T47D (cell line): ENCODE results near the gene RUNX1.

ENCODE experiments used
- DNase-seq, 2 experiments: peaks; one replicate each; pipeline versions ENCODE4 v3.0.0 to v3.0.0-alpha.2; 2011 to 2012; ENCODE audit warnings: low read depth in 1 of 2, low spot score in 1 of 2
- JUND ChIP-seq: IDR thresholded peaks from 2 replicates; pipeline ENCODE4 v1.6.1; 2012; ENCODE audit warnings: low read depth
- in situ Hi-C: cut with HindIII; loops from 2 replicates; pipeline ENCODE4 v1.10.0; 2016; ENCODE audit warnings: low sequenced_read_pairs, low pct_unique_long_range_greater_than_20kb

The RUNX1 gene

DNA sequence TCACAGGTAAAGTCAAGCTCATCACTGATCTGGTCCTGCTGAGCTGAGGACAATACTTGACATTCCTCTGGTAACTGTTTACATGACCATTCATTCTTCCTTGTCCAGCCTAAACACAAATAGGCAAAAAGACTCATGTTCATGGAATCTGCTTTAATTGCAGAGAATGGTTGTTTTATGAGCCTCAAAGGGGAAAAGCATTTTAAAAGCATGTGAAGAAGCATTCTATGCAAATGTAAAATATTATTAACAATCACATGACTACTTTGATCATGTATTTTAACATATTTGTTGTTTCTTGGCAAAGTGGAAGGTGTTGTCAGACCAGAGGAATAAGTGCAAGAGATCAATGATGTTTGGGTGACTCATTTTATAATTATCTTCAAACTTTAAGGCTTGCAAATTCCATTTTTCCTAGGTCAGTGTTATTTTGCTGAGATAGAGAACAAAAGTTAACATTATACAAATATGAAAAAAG lies 133.7 kb downstream of the RUNX1 start:
- in situ Hi-C loops = no loop called here
- DNase-seq = no peak
- TF ChIP-seq JUND = no peak

DNA sequence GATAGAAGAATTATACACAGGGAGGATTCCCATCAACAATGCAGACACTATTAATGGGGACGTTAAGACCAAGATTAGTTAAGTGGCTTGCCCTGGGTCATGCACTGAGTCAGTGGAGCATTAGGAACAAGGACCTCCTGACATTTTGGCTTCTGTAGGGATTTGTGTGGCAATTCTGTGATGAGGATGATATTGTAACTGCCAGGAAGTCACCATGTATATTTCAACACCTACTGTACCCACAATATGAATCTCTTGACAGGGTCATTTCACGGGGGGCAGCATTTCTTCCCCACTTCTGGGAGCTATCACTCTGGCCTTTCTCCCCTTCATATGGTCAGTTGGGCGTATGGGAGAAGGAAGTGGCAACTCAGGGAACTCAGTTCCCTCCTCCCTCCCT lies 134.9 kb downstream of the RUNX1 start:
- no peak for TF ChIP-seq JUND
- no peak for DNase-seq
- in situ Hi-C loops = no loop called here

DNA sequence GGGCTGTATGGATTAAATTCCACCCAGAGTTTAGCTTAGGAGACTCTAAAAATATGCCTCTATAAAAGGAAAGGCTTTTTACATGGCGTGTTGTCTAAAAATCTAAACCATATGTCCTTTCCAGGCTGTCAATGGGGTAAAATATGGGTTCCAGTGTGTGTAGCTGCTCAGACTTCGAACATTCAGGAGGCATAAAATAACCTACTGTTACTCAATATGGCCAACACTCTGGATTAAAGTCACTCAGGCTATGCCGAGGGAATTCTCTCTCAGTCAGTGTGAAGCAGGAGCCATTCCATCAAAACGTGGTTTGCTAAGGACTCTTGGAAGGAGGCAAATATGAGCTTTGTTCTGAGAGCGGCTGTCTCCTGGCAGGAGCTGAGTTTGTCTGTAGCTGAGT lies 135.3 kb downstream of the RUNX1 start:
- no peak for DNase-seq
- in situ Hi-C loops = no loop called here
- TF ChIP-seq JUND = no peak

DNA sequence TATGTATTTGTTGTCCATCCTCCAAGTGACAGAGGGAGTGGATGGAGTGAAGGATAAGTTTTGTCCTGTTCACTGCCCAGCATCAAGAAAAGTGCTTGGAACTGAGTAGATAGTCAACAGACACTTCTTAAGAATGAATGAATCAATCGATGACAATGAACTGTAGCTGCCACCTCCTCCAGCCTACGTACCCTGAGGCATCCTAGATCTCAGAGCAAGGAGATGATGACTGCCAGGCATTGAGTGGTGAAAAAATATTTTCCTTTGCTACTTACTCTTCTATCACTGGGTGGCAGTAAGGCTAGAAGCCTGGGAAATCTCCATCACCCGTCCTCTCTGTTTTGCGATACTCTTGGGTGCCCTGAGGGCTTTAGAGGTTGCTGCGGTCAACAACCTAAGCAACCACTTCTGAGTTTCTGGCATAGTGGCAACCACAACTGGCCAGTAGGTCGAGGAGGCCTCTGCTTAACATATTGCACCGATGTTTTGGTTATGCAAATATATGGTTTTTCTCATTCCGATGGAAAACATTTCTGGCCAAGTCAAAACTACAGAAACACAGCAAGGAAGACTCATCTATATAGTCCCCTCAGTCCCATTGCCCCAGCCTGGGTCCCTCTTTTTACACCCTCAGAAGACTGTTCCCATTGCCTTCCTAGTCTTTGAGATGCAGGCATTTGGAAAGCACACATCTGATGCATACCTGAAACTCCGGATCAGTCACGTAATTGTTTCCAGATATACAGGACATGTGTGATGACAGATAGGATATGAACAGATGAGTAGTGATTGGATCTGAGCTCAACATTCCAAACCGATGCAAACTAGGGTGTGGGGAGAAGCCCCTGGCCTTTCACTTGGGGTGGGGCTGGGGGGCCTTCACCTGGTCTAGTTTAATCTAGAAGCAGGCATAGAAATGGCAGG lies 136.8 kb downstream of the RUNX1 start:
- no peak for TF ChIP-seq JUND
- in situ Hi-C loops = no loop called here
- peak in 1 of 2 experiments; percentile 35 for DNase-seq

DNA sequence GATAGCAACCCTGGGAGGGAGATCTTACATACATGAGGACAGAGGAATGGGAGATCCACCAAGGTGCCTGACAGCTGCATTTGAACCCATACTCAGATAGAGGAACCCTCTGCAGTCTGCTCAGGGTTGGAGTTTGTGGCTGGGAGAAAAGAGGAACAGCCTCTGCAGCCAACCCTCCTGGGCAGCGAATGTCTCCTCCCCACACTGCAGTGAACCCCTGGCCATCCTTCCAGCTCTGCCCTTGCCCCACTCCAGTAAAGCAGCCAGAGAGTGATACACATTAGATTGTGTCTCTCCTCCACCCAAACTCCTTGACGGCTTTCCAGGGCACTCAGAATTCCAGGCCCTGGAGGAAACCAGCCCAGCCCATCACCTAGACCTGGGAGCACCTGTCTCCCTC lies 137.7 kb downstream of the RUNX1 start:
- in situ Hi-C loops = no loop called here
- TF ChIP-seq JUND = no peak
- no peak for DNase-seq

DNA sequence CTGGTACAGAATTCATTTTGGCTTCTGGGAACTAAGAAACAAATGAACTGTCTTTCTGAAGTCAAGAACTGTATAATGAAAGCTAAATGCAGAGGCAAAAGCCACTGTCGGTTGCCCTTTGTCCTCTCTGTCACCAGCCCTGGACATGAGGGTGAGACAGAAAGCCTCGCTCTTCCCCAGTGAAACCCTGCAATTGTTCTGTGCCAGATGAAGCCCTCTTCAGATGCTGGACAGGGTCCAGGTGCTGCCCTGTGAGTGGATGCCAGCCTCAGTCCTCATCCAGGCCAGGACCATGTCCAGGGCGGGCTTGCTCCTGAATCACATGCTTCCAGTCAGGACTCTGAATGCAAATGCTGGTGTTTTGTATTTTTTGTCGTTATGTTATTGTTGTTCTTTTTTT lies 138.7 kb downstream of the RUNX1 start:
- in situ Hi-C loops = no loop called here
- DNase-seq = no peak
- no peak for TF ChIP-seq JUND

DNA sequence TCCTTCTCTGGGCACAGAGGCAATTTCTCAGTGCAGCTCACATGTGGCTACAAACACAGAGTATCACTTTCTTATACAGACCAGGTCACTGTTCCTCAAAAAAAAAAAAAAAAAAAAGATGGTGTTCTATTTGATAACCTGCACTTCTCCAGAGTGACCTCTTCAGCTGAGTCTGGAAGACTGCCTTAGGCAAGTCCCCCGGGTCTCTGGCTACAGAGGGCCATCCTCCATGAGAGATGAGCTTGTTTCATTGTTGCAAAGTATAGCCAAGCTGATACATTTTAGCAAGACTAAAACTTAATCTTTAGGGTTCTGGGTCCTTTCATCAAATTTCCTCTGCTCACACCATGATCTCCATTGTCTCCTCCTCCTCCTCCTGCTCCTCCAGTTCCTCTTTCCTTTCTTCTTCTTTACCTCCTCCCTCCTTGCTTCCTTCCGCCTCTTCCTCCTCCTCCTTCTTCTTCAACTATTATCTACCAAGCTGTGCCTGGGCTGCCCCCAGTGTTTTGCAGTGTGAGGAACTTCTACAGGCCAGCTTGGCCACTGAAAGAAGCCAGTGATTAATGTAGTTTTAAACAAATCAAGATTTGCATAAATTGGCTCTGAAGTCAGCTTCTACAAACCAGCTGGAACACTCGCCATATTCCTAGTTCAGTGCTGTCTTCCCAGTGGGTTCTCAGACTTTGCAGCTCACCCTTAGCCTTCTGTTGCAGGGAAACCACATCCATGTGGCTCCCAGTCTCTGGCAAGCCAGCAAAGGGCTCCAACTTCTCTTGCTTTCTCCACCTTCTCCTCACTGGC lies 139.4 kb downstream of the RUNX1 start:
- in situ Hi-C loops = no loop called here
- DNase-seq = no peak
- no peak for TF ChIP-seq JUND

DNA sequence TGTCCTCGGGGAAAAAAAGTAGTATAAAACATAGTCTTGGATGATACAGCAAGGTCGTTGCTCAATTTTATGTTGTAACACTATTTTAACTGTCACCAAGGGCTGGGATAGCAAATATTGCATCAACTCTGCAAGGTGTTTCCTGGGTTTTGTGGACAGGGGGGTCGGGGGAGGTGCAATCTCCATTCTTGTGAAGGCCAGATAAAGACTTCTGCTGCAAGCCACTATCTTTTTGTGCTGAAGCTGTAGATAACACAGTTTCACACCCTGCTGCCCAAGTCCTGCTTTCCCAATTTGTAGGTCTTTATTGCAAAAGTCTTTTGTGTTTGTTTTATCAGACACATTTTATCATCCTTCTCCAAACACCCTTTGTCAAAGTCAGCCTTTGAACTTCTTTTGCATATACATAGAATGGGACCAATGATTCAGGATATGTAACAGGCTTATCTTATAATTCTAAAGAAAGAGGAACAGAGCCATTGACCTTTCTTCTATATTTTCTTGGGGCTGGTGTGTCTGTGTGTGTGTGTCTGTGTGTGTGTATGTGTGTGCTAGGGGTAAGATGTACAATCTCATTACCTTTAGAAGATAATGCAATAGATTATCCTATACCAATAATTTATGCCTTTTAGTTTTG lies 140.6 kb downstream of the RUNX1 start:
- DNase-seq = no peak
- TF ChIP-seq JUND = no peak
- in situ Hi-C loops = no loop called here

DNA sequence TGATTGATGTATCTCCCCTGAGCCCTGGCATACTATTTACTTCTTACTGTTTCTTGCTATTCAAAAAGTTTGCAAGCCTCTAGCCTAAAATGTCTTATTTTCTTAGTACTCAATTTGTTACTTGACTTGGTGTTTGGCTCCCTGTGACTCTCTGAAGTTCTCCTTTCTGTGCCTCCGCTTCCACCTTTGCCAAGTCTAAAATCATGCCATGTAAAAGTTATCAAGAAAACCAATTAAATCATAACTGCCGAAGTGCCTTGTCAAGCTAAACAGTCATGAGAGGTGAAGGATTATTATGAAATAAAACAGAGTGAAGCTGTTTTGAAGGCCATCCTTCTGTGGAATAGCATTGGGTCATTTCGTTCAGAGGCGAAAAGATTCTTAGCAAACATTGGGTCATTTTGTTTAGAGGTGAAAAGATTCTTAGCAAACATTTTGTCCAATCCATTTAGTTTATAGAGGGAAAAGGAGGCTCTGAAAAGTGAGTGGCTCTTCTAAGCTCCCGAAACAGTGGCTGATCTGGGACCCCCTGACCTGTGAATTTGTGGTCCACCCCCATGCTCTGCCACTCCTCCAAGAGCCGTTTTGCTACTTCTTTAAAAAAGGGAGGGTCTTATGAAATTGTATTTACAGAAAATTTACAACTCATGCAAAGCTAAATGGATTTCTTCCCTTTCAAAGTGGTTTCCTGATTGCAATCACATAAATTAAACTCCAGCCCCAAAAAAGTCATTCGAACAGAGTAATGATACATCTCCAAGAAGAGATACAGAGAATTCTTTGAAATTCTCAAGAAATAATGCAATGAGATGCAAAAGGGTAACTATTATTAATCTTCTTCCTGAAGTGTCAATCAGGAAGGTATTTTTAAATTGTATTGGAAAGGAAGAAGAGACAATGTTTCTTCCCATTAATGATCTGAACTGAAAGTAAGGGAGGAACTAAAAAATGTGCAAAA lies 141.4 kb downstream of the RUNX1 start:
- TF ChIP-seq JUND = no peak
- in situ Hi-C loops = no loop called here
- no peak for DNase-seq

DNA sequence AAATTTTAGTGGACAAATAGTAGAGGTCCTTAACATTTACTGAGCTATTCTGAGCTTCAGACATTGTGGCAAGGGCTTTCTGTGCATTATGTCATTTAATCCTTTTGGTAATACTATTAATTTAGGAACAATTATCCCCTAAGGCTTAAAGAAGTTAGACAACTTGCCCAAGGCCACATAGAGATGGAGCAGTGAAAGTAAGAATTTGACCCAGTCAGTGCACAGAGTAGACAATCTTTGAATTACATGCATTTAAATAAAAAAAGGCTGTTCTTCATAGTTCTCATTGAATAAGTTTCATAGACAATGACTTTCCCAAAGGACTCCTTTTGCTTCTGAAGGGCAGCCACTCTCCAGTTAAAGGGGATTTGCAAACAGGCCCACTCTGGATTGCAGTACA lies 142.7 kb downstream of the RUNX1 start:
- TF ChIP-seq JUND = no peak
- DNase-seq = no peak
- in situ Hi-C loops = no loop called here

DNA sequence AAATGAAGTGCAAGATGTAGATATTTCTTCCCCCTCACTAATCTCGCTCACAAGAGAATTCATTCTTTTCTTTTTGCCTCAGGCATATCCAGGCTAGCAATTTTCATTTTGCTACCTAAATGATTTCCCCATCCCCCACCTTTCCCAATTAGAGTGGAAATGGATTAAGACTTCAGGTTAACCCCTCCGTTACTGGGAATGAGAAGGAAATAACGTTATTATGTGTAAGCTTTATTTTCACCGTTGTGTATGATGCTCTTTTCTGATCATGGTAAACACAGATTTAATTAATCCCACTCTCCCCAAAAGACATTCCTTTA lies 143.9 kb downstream of the RUNX1 start:
- TF ChIP-seq JUND = no peak
- DNase-seq = no peak
- in situ Hi-C loops = no loop called here
